A673 (cell line): ENCODE results near the gene GPR62. TPM values are rescaled to one million over a fixed set of nuclear protein-coding genes. Genes with fewer than 3 reads are reported as not detected.

ENCODE experiments used
- Bru-seq: library from RNA; stranded (reverse); fragments of 400-500 nt; gene quantifications from one replicate; lab custom pipeline; 2021; lab: Mats Ljungman, UMichigan
- BruChase-seq, 2 experiments: library from RNA; stranded (reverse); fragments of 400-500 nt; gene quantifications; one replicate each; lab custom pipeline; 2021; lab: Mats Ljungman, UMichigan
- BruUV-seq: library from RNA; stranded (reverse); fragments of 400-500 nt; replicated peaks from 2 replicates; lab custom pipeline; 2021; lab: Mats Ljungman, UMichigan
- CTCF ChIA-PET: fragments of 300-600 bp; sonication (Branson Sonifier 250); formaldehyde crosslinking; loops from one replicate; lab custom pipeline; 2022; ENCODE audit warnings: antibody characterized with exemption; lab: Charles Lee
- POLR2A ChIA-PET: fragments of 300-600 bp; sonication (Branson Sonifier 250); formaldehyde crosslinking; loops from one replicate; lab custom pipeline; 2022; ENCODE audit warnings: antibody characterized with exemption; ENCODE audit not compliant: low non-redundant PET; lab: Charles Lee
- DNase-seq: peaks from one replicate; pipeline ENCODE4 v3.0.0-alpha.2; 2015; ENCODE audit warnings: low spot score
- H3K27ac ChIP-seq: fragments of 200-600 bp; sonication (generic); 2 replicates; pipeline ENCODE4 v1.5.1; 2016; ENCODE audit warnings: mixed run types, low read depth, mild to moderate bottlenecking, mixed read lengths, antibody characterized with exemption, low read length; ENCODE audit not compliant: poor library complexity, severe bottlenecking
- H3K27me3 ChIP-seq: fragments of 200-600 bp; sonication (generic); replicated peaks from 2 replicates; pipeline ENCODE4 v1.6.1; 2017; ENCODE audit warnings: mixed run types, low read depth, mild to moderate bottlenecking, mixed read lengths, antibody characterized with exemption, low read length; ENCODE audit not compliant: insufficient read depth, poor library complexity
- H3K36me3 ChIP-seq: fragments of 200-600 bp; sonication (generic); 2 replicates; pipeline ENCODE4 v1.6.1; 2016; ENCODE audit warnings: mixed run types, mild to moderate bottlenecking, mixed read lengths, antibody characterized with exemption, low read length; ENCODE audit not compliant: insufficient read depth, poor library complexity, severe bottlenecking
- H3K4me1 ChIP-seq: fragments of 200-600 bp; sonication (generic); 2 replicates; pipeline ENCODE4 v1.6.1; 2017; ENCODE audit warnings: mixed run types, mild to moderate bottlenecking, mixed read lengths, antibody characterized with exemption, low read length; ENCODE audit not compliant: insufficient read depth, poor library complexity, severe bottlenecking
- H3K4me3 ChIP-seq: fragments of 200-600 bp; sonication (generic); 2 replicates; pipeline ENCODE4 v1.5.1; 2016; ENCODE audit warnings: low read depth, mixed run types, mild to moderate bottlenecking, mixed read lengths, low read length; ENCODE audit not compliant: poor library complexity, severe bottlenecking
- H3K9me3 ChIP-seq: fragments of 200-600 bp; sonication (generic); 2 replicates; pipeline ENCODE4 v1.6.1; 2016; ENCODE audit warnings: mixed run types, low read depth, mild to moderate bottlenecking, mixed read lengths, antibody characterized with exemption, low read length; ENCODE audit not compliant: poor library complexity, severe bottlenecking
- CTCF ChIP-seq: fragments of 300-800, 200-600 bp; sonication (generic); conservative IDR thresholded peaks from 2 replicates; pipeline ENCODE4 v1.5.1; 2017; ENCODE audit warnings: low read depth, mild to moderate bottlenecking, antibody characterized with exemption, low read length, moderate library complexity, mixed read lengths
- EZH2 ChIP-seq: fragments of 200-600 bp; sonication (generic); IDR thresholded peaks from 2 replicates; pipeline ENCODE4 v1.6.1; 2017; ENCODE audit warnings: borderline replicate concordance, low read depth, mild to moderate bottlenecking, mixed read lengths, antibody characterized with exemption, low read length; ENCODE audit not compliant: poor library complexity, severe bottlenecking
- intact Hi-C: fragments of 100-400 bp; cut with micrococcal nuclease; formaldehyde crosslinking; loops from one replicate; pipeline ENCODE4 v1.10.0; 2022; ENCODE audit not compliant: unreplicated experiment
- long read RNA-seq: library from polyadenylated mRNA; stranded (forward); transcript quantifications from one replicate; pipeline ENCODE4 v2.0.0, GENCODE V29; 2022
- total RNA-seq: library from RNA; stranded (reverse); gene quantifications from 2 replicates; pipeline ENCODE4 v1.2.3, GENCODE V29; 2021

The GPR62 gene
- total RNA-seq = not detected in 2 replicates
- not detected for Bru-seq, nascent RNA
- not detected for BruChase-seq, experiment 1, labeled RNA remaining after a 2-hour chase
- not detected for BruChase-seq, experiment 2, labeled RNA remaining after a 6-hour chase
- long read RNA-seq = 0 reads

GRCh38 chr3:51955175-51955892, at the start of gene GPR62:
Gene GPR62, plus strand, starts transcription at chr3:51955381. Its CDS starts 272 bp downstream, at chr3:51955653.
- H3K27me3 ChIP-seq = no peaks in the 10 kb centered on the region
- no peaks in the 10 kb centered on the region for H3K36me3 ChIP-seq
- no TSS peak for BruUV-seq
- no peak for TF ChIP-seq EZH2
- no peak for TF ChIP-seq CTCF
- ChIA-PET POLR2A (no interaction called here), CTCF (interaction anchor here (0.7 kb wide), 1 partner anchor 19 kb away, joined by 3 read pairs; the partner anchor contains the start of gene ABHD14B)
- no peaks in the 10 kb centered on the region for H3K4me1 ChIP-seq
- no peak within 1 kb of the TSS for H3K27ac ChIP-seq
- no peak for DNase-seq
- intact Hi-C loops = no loop called here
- H3K4me3 ChIP-seq = peak within 1 kb of the TSS; percentile 34
- no peaks in the 10 kb centered on the region for H3K9me3 ChIP-seq

- CTCF ChIA-PET = no interaction called here
- intact Hi-C loops = no loop called here
Observed at GRCh38 chr3:51908026-51908425, 47.2 kb upstream of the GPR62 start.

GRCh38 chr3:51916418-51916817, 38.8 kb upstream of the GPR62 start:
- Histone ChIP-seq H3K4me1 (no peaks in the 10 kb centered on the region), H3K36me3 (no peaks in the 10 kb centered on the region), H3K27me3 (no peaks in the 10 kb centered on the region), H3K9me3 (no peaks in the 10 kb centered on the region), H3K4me3 (no peak overlapping the region), H3K27ac (no peak overlapping the region)
- intact Hi-C loops = no loop called here
- ChIA-PET POLR2A (no interaction called here), CTCF (no interaction called here)
- no TSS peak for BruUV-seq
- TF ChIP-seq CTCF (no peak), EZH2 (no peak)
- no peak for DNase-seq

More at GRCh38 chr3:51908026-51908425, 47.2 kb upstream of the GPR62 start:
- Histone ChIP-seq H3K27ac (no peak overlapping the region), H3K27me3 (no peaks in the 10 kb centered on the region), H3K4me3 (no peak overlapping the region), H3K36me3 (no peaks in the 10 kb centered on the region), H3K4me1 (no peaks in the 10 kb centered on the region), H3K9me3 (no peaks in the 10 kb centered on the region)
- POLR2A ChIA-PET = no interaction called here
- no TSS peak for BruUV-seq
- TF ChIP-seq EZH2 (no peak), CTCF (no peak)
- DNase-seq = no peak
